IPS-20b (cell line): ENCODE measurements around the gene CABYR.

Experiments used
- H3K27ac ChIP-seq: one replicate; pipeline ENCODE4 v1.5.1; 2013; ENCODE audit warnings: low read length
- H3K27me3 ChIP-seq: 2 replicates; pipeline ENCODE4 v1.6.1; 2013; ENCODE audit warnings: mild to moderate bottlenecking, low read length, inconsistent platforms; ENCODE audit not compliant: insufficient read depth
- H3K36me3 ChIP-seq: 2 replicates; pipeline ENCODE4 v1.6.1; 2013; ENCODE audit warnings: low read depth, mild to moderate bottlenecking, inconsistent platforms, low read length, moderate library complexity; ENCODE audit not compliant: insufficient read depth
- H3K4me1 ChIP-seq: 2 replicates; pipeline ENCODE4 v1.6.1; 2013; ENCODE audit warnings: mild to moderate bottlenecking, control low read depth, inconsistent platforms, low read length, moderate library complexity; ENCODE audit not compliant: insufficient read depth
- H3K4me3 ChIP-seq: 2 replicates; pipeline ENCODE4 v1.5.1; 2013; ENCODE audit warnings: mild to moderate bottlenecking, low read length, inconsistent platforms
- H3K9ac ChIP-seq: 2 replicates; pipeline ENCODE4 v1.6.1; 2013; ENCODE audit warnings: low read depth, mild to moderate bottlenecking, inconsistent platforms, low read length, moderate library complexity
- H3K9me3 ChIP-seq: 2 replicates; pipeline ENCODE4 v1.6.1; 2013; ENCODE audit warnings: mild to moderate bottlenecking, low read depth, low read length, inconsistent platforms; ENCODE audit not compliant: insufficient read depth

Gene CABYR

DNA sequence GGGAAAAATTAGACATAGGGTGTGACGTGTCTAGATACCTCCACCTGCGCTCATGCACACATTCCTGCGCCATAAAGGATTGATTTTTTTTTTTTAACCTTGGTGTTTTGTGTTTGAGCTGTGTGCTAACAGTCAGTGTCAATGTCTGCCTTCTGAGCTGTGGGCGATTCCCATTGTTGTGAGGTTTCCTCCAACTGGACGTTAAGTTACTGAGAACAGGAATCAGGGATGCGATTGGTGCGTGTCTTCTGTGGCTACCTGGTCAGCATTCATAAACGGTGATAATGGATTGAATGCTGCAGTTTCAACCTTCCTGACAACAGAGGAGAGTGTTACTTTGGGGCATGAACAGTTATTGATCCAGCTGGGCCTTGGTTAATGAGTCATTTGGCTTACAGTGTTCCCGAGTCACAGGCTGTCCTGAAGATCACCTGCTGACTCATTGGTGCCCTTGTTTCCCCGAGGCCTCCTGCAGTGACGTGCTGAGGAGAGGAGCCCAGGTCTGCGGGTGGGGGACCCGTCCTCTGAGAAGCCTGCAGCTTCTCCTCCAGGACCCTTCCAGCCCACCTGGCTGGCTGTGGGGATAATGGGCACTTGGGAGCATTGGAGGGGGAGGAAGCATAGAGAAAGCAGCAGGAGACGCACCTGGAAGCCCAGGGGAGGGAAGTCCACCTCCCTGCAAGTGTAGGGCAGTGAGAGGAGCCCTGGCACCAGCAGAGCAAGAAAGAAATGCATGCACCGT, 25.8 kb upstream of the CABYR start:
- Histone ChIP-seq H3K9ac (no peak overlapping the region), H3K27ac (no peak overlapping the region), H3K4me1 (peaks cover 3% of the 10 kb centered on the region; the same call in 1 of the 2 replicates), H3K36me3 (peaks cover 13% of the 10 kb centered on the region; the same call in 1 of the 2 replicates), H3K4me3 (no peak overlapping the region), H3K27me3 (no peaks in the 10 kb centered on the region), H3K9me3 (no peaks in the 10 kb centered on the region)

DNA sequence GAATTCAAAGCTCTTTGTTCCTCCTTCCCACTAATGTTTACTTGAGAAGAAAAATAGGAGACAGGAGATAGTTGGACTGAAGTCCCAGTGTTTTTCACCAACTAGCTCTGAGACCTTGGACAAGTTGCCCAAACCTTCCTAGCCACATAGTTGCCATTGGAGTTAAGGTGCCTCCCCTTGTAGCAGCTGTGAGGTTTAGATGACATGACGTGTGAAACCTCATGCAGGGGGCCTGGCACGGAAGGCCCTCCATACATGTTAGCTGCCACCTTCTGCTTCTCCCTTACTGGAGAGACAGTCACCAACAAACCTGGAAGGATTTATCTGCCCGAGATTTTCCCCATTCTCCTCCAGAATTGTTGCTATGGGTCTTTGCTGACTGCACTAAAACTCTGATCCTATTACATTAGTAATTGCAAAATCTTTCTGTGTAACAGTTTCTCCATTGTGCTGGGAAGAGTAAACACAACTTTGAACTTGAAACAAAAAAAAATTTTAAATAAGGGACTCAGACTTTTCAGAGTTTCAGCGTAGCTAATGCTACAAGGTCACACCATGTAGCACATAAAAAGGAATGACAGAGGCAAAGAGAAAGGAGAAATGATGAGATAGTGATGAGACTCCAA, 23.8 kb upstream of the CABYR start:
- H3K9ac ChIP-seq: no peak overlapping the region
- H3K4me1 ChIP-seq: peaks cover 3% of the 10 kb centered on the region; the same call in 1 of the 2 replicates
- H3K27me3 ChIP-seq: no peaks in the 10 kb centered on the region
- H3K27ac ChIP-seq: no peak overlapping the region
- H3K4me3 ChIP-seq: no peak overlapping the region
- no peaks in the 10 kb centered on the region for H3K9me3 ChIP-seq
- H3K36me3 ChIP-seq: peaks cover 19% of the 10 kb centered on the region; the same call in 1 of the 2 replicates

DNA sequence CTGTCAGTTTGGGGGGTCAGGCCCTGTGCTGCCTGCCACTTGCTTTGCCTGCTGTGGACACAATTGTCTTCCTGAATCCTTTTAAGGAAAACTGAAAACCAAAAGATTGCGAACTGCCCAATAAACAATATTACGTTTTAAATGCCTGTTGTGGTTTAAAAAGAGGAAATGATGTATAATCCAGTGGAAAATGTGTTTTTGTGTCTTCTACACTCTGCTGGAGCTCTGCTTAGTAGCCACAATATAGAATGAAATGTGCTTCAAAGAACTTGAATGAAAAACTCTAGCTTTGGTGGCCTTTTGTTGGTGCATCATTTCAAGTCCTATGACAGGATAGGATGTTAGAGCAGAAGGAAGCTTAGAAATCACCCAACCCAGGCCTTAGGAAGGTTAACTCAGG, 23.2 kb upstream of the CABYR start:
- Histone ChIP-seq H3K27ac (no peak overlapping the region), H3K27me3 (no peaks in the 10 kb centered on the region), H3K4me1 (peaks cover 3% of the 10 kb centered on the region; the same call in 1 of the 2 replicates), H3K36me3 (peaks cover 21% of the 10 kb centered on the region; the same call in 1 of the 2 replicates), H3K4me3 (no peak overlapping the region), H3K9ac (no peak overlapping the region), H3K9me3 (no peaks in the 10 kb centered on the region)

DNA sequence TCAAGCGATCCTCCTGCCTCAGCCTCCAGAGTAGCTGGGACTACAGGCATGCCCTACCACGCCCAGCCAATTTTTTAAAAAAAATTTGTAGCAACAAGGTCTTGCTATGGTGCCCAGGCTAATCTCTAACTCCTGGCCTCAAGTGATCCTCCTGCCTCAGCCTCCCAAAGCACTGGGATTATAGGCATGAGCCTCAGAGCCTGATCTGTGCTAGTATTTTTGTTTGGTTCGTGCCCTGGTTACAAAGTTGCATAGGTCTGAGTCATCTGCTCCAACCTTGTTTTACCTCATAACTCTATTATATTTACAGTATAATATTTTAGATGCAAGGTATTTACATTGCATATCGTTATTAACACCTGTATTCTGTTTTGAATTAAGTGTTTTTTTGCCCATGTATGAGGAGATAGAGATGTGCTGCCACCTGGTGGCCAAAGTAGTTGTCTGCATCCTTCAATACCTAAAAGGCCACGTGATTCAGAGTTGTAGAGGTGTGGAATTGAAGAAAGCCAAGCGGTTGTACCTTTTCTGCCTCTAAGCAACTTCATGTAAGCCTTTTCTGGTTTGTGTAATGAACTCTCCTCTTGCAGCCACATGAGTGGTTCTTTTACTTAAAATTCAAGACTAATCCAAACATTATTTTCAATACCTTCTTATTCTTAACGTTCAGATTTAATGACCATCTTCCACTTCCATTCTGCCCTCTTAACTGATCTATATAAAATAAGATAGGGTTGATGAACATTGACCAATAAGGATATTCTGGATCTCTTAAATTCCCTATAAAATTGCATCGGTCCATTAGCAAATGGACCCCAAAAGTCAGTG, 19.9 kb upstream of the CABYR start:
- no peak overlapping the region for H3K27ac ChIP-seq
- H3K36me3 ChIP-seq: peaks cover 28% of the 10 kb centered on the region; the same call in 1 of the 2 replicates
- no peak overlapping the region for H3K4me3 ChIP-seq
- no peaks in the 10 kb centered on the region for H3K4me1 ChIP-seq
- no peaks in the 10 kb centered on the region for H3K27me3 ChIP-seq
- H3K9me3 ChIP-seq: no peaks in the 10 kb centered on the region
- no peak overlapping the region for H3K9ac ChIP-seq

DNA sequence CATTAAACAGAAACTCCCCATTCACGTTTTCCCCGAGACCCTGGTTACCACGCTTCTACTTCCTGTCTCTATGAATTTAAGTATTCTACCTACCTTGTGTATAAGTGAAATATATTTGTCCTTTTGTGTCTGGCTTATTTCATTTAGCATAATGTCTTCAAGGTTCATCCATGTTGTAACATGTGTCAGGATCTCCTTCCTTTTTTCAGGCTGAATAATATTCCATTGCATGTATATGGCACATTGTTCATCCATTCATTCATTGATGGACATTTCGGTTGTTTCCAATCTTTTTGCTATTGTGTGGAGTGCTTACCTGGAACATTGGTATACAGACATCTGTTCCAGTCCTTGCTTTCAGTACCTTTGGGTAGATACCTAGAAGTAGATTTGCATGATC, 18.2 kb upstream of the CABYR start:
- H3K36me3 ChIP-seq: peaks cover 16% of the 10 kb centered on the region
- no peak overlapping the region for H3K4me3 ChIP-seq
- no peak overlapping the region for H3K9ac ChIP-seq
- no peaks in the 10 kb centered on the region for H3K27me3 ChIP-seq
- H3K27ac ChIP-seq: no peak overlapping the region
- H3K9me3 ChIP-seq: no peaks in the 10 kb centered on the region
- no peaks in the 10 kb centered on the region for H3K4me1 ChIP-seq

DNA sequence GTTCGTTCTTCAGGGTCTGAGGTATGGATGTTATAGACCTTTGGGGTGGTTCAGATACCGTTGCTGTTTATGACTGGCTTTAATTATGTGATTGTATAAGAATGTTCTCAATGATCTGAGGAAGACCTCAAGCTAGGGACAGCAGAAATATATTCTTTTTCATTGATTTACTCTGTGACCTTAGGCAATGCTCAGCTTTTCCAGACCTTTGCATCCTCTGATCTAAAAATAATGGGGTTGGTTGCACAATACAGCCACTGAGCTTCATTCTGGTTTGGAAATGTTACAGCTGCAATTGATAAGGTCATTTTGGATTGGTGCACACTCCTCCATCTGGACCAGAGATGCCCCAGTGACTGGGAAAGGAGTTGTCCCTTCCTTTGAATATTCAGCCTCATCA, 17.2 kb upstream of the CABYR start:
- no peak overlapping the region for H3K9ac ChIP-seq
- H3K36me3 ChIP-seq: peaks cover 16% of the 10 kb centered on the region
- H3K27me3 ChIP-seq: no peaks in the 10 kb centered on the region
- H3K4me3 ChIP-seq: no peak overlapping the region
- no peaks in the 10 kb centered on the region for H3K4me1 ChIP-seq
- H3K27ac ChIP-seq: no peak overlapping the region
- H3K9me3 ChIP-seq: no peaks in the 10 kb centered on the region

DNA sequence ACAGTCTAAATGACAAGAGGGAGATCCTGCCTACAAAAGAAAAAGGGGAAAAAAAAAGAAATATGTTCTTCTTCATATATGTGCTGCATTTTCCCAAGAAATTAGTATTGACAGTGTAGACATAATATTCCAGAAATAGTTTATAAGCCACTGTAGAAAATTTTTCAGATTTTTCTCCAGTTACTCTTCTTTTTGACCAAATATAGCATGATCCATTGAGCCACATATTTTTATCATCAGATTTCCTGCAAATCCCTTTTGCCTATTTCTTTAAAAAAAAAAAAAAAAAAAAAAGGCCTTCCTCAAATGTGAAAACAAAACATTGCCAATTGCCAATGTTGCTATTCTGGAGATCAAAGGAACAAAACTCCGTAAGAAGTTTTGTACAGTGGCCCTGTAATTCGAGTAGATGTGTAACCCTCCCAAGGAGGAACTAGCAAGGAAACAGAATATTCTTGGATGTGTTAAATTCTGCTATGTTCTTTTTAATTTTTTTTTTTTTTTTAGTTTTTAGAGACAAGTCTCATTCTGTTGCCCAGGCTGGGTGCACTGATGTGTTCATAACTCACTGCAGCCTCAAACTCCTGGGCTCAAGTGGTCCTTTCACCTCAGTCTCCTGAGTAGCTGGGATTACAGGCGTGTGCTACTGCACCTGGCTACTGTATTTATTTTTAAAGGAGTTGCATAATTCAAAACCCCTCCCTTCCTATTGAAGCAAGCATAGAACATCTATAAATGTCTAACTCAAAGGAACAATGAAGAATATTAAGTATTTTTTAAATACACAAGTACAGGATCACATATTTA, 12.5 kb upstream of the CABYR start:
- peaks cover 17% of the 10 kb centered on the region for H3K36me3 ChIP-seq
- H3K4me1 ChIP-seq: no peaks in the 10 kb centered on the region
- no peaks in the 10 kb centered on the region for H3K9me3 ChIP-seq
- no peak overlapping the region for H3K9ac ChIP-seq
- H3K27me3 ChIP-seq: no peaks in the 10 kb centered on the region
- no peak overlapping the region for H3K27ac ChIP-seq
- H3K4me3 ChIP-seq: no peak overlapping the region

DNA sequence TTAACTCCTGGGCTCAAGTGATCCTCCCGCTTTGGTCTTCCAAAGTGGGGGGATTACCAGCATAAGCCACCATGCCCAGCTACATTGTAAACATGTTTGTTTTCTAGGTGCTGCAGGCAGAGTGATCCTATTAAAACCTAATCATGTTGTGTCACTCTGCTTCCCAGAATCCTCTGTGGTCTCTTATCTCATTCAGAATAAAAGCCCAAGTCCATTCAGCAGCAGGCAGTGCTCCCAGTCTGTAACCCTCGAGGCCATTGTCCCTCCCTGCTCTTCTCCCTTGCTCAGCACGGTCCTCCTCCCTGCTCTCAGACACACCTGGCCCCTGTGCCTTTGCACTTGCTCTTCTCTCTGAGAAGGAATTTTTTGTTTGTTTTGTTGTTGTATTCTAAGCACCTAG, 11.1 kb upstream of the CABYR start:
- H3K4me3 ChIP-seq: no peak overlapping the region
- no peaks in the 10 kb centered on the region for H3K27me3 ChIP-seq
- no peak overlapping the region for H3K27ac ChIP-seq
- no peaks in the 10 kb centered on the region for H3K4me1 ChIP-seq
- no peak overlapping the region for H3K9ac ChIP-seq
- H3K36me3 ChIP-seq: peaks cover 19% of the 10 kb centered on the region
- H3K9me3 ChIP-seq: no peaks in the 10 kb centered on the region

DNA sequence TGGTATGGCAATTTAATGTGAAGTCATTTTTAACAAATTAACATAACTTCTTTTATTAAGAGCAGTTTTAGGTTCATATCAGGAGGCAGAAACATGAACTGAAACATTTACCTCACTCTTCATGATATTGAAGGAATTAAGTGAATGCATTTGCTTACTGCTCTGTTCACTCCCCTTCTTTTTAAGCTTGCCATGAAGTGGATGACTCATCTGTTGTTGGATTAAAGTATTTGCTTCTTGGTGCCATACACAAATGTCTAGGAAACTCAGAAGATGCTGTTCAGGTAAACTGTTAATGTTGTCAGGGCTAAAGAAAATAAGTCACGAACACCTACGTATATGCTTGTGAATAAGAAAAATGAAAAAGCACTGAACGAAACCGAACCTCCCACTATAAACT, 10.2 kb upstream of the CABYR start:
- Histone ChIP-seq H3K4me1 (no peaks in the 10 kb centered on the region), H3K27ac (no peak overlapping the region), H3K9ac (no peak overlapping the region), H3K4me3 (no peak overlapping the region), H3K36me3 (peaks cover 26% of the 10 kb centered on the region), H3K27me3 (no peaks in the 10 kb centered on the region), H3K9me3 (no peaks in the 10 kb centered on the region)

DNA sequence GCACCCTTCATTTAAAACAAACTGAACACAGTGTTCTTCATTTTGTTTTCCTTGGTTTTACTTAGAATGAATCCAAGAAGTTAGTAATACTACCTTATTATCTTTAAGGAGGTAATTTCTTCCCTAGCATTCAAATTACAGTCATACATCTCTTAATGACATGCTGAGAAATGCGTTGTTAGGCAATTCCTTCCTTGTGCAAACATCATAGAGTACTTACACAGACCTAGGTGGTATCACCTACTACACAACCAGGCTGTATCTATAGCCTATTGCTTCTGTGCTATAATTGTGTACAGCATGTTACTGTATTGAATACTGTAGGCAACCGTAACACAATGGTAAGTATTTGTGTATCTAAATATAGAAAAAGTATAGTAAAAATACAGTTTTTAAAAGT, 8.4 kb upstream of the CABYR start:
- H3K36me3 ChIP-seq: peaks cover 22% of the 10 kb centered on the region
- no peaks in the 10 kb centered on the region for H3K9me3 ChIP-seq
- no peak overlapping the region for H3K9ac ChIP-seq
- H3K27me3 ChIP-seq: no peaks in the 10 kb centered on the region
- H3K4me3 ChIP-seq: no peak overlapping the region
- no peaks in the 10 kb centered on the region for H3K4me1 ChIP-seq
- no peak overlapping the region for H3K27ac ChIP-seq

DNA sequence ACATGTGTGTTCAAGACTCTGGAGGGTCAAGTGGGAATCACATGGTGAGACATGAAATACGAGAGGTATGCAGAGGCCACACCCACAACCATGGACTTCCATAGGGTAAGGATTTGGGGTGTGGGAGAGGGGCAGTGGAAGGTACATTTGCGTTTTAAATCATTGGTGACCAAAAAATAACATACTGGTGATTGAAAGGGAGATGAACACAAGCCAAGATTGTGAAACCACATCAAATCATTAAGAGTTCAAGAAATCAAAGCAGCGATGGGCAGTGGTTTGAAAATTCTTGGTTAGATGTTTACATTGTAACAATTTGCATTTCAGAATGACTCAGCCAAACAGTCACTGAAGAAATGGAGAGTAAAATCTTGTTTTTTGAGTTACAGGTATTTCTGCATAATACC, 1.9 kb upstream of the CABYR start:
- Histone ChIP-seq H3K9ac (no peak overlapping the region), H3K4me1 (peaks cover 13% of the 10 kb centered on the region; the same call in 1 of the 2 replicates), H3K4me3 (no peak overlapping the region), H3K27ac (no peak overlapping the region), H3K9me3 (no peaks in the 10 kb centered on the region), H3K36me3 (peaks cover 10% of the 10 kb centered on the region; the same call in 1 of the 2 replicates), H3K27me3 (no peaks in the 10 kb centered on the region)
